SK-N-SH (cell line): ENCODE data around the gene MEIS2. TPM values are rescaled to one million over a fixed set of nuclear protein-coding genes. Genes with fewer than 3 reads are reported as not detected.

Experiments used
- CTCF ChIA-PET: fragments of 300-600, 350-600 bp; formaldehyde crosslinking; extraction: SDS; loops from one replicate; lab custom pipeline; 2021; lab: Yijun Ruan, JAX
- POLR2A ChIA-PET: fragments of 350-600 bp; sonication (Branson Sonifier 250); formaldehyde crosslinking; extraction: SDS; loops from one replicate; lab custom pipeline; 2020; ENCODE audit warnings: antibody characterized with exemption, inconsistent platforms; lab: Yijun Ruan, JAX
- DNase-seq: peaks from one replicate; pipeline ENCODE4 v3.0.0; 2012
- H2AFZ ChIP-seq: fragments of 200-600 bp; sonication (generic); 2 replicates; pipeline ENCODE4 v1.8.1; 2016; ENCODE audit warnings: antibody characterized with exemption, mild to moderate bottlenecking, low read depth
- H3F3A ChIP-seq: fragments of 200-600 bp; sonication (generic); replicated peaks from 2 replicates; pipeline ENCODE3; 2016; ENCODE audit warnings: antibody characterized with exemption, mild to moderate bottlenecking; ENCODE audit not compliant: insufficient read depth
- H3K27ac ChIP-seq, 2 experiments: fragments of 200-500 bp in 1 of 2; fragments of 200-600 bp in 1 of 2; sonication (Bioruptor generic) in 1 of 2; sonication (generic), shearing (Covaris generic) in 1 of 2; 2 replicates each; pipeline versions ENCODE4 v1.5.1 to v1.6.1; 2014 to 2016; ENCODE audit warnings: low read depth in 2 of 2, inconsistent platforms in 1 of 2, low read length in 1 of 2, mild to moderate bottlenecking in 1 of 2, mixed read lengths in 1 of 2
- H3K27me3 ChIP-seq: fragments of 200-600 bp; sonication (generic), shearing (Covaris generic); 2 replicates; pipeline ENCODE4 v1.6.1; 2016; ENCODE audit warnings: mixed run types; ENCODE audit not compliant: insufficient read depth
- H3K36me3 ChIP-seq, 2 experiments: fragments of 200-500 bp in 1 of 2; fragments of 200-600 bp in 1 of 2; sonication (Bioruptor generic) in 1 of 2; sonication (generic) in 1 of 2; replicated peaks in 1 of 2; 2 replicates each; pipeline versions ENCODE3 to v1.5.1; 2014 to 2016; ENCODE audit warnings: low read length in 1 of 2, mild to moderate bottlenecking in 1 of 2; ENCODE audit not compliant: insufficient read depth in 2 of 2, control insufficient read depth in 1 of 2
- H3K4me1 ChIP-seq, 2 experiments: fragments of 200-500 bp in 1 of 2; fragments of 200-600 bp in 1 of 2; sonication (Bioruptor generic) in 1 of 2; sonication (generic), shearing (Covaris generic) in 1 of 2; 2 replicates each; pipeline versions ENCODE4 v1.5.1 to v1.6.1; 2014 to 2016; ENCODE audit warnings: low read depth in 1 of 2, low read length in 1 of 2, mixed run types in 1 of 2; ENCODE audit not compliant: insufficient read depth in 2 of 2, control insufficient read depth in 1 of 2
- H3K4me2 ChIP-seq: fragments of 200-600 bp; sonication (generic), shearing (Covaris generic); 2 replicates; pipeline ENCODE4 v1.6.1; 2017; ENCODE audit warnings: mixed run types
- H3K4me3 ChIP-seq, 2 experiments: fragments of 200-500 bp in 1 of 2; fragments of 200-600 bp in 1 of 2; sonication (Bioruptor generic) in 1 of 2; sonication (generic), shearing (Covaris generic) in 1 of 2; 2 replicates each; pipeline versions ENCODE4 v1.5.1 to v1.8.1; 2014 to 2016; ENCODE audit warnings: low read depth in 2 of 2, inconsistent platforms in 1 of 2, low read length in 1 of 2, mild to moderate bottlenecking in 1 of 2, mixed read lengths in 1 of 2, moderate library complexity in 1 of 2
- H3K79me2 ChIP-seq: fragments of 200-600 bp; sonication (generic); 2 replicates; pipeline ENCODE4 v1.8.1; 2017; ENCODE audit warnings: mild to moderate bottlenecking; ENCODE audit not compliant: insufficient read depth
- H3K9ac ChIP-seq: fragments of 200-600 bp; sonication (generic); 2 replicates; pipeline ENCODE4 v1.6.1; 2017; ENCODE audit warnings: mixed run types
- H3K9me2 ChIP-seq: fragments of 200-600 bp; sonication (generic); 2 replicates; pipeline ENCODE4 v1.6.1; 2017; ENCODE audit warnings: mixed run types
- H3K9me3 ChIP-seq: fragments of 200-600 bp; sonication (generic); 2 replicates; pipeline ENCODE4 v1.6.1; 2017; ENCODE audit warnings: mixed run types, mild to moderate bottlenecking, moderate library complexity
- H4K20me1 ChIP-seq: fragments of 200-600 bp; sonication (generic); 2 replicates; pipeline ENCODE4 v1.6.1; 2017; ENCODE audit warnings: mild to moderate bottlenecking, mixed run types; ENCODE audit not compliant: insufficient read depth
- CTCF ChIP-seq: fragments of 200-600 bp; sonication (generic); IDR thresholded peaks from 2 replicates; pipeline ENCODE4 v1.6.1; 2017; ENCODE audit warnings: antibody characterized with exemption, mild to moderate bottlenecking, moderate library complexity
- ELF1 ChIP-seq: IDR thresholded peaks from 2 replicates; pipeline ENCODE4 v1.4.0; 2012
- GATA2 ChIP-seq: sonication (generic); formaldehyde crosslinking; IDR thresholded peaks from 2 replicates; pipeline ENCODE4 v1.5.0; 2020; ENCODE audit warnings: mild to moderate bottlenecking, missing genetic modification reagents
- IRF3 ChIP-seq: fragments of 150-350 bp; IDR thresholded peaks from 2 replicates; pipeline ENCODE4 v1.6.1; 2016; ENCODE audit warnings: mild to moderate bottlenecking, low read depth, low read length
- JUND ChIP-seq: IDR thresholded peaks from 2 replicates; pipeline ENCODE4 v1.4.0; 2012
- MEF2A ChIP-seq: IDR thresholded peaks from 2 replicates; pipeline ENCODE4 v1.4.0; 2012; ENCODE audit warnings: low read depth, borderline replicate concordance
- MXI1 ChIP-seq: IDR thresholded peaks from 2 replicates; pipeline ENCODE4 v1.6.1; 2012; ENCODE audit warnings: mild to moderate bottlenecking, low read depth, low read length, improper control_type of control experiment
- PBX3 ChIP-seq: IDR thresholded peaks from 2 replicates; pipeline ENCODE4; 2012
- POLR2AphosphoS5 ChIP-seq: IDR thresholded peaks from 2 replicates; pipeline ENCODE4 v1.6.1; 2012; ENCODE audit warnings: low read depth, low read length
- RAD21 ChIP-seq: IDR thresholded peaks from 2 replicates; pipeline ENCODE4 v1.6.1; 2012; ENCODE audit warnings: mild to moderate bottlenecking, low read length
- RCOR1 ChIP-seq: fragments of 150-350 bp; IDR thresholded peaks from 2 replicates; pipeline ENCODE4 v1.6.1; 2017; ENCODE audit warnings: antibody characterized with exemption, low read length
- RFX5 ChIP-seq: IDR thresholded peaks from 2 replicates; pipeline ENCODE4 v1.6.1; 2012; ENCODE audit warnings: mild to moderate bottlenecking, improper control_type of control experiment, low read length
- SIN3A ChIP-seq: IDR thresholded peaks from 2 replicates; pipeline ENCODE4 v1.6.1; 2012; ENCODE audit warnings: low read depth, mild to moderate bottlenecking, low read length, moderate library complexity, borderline replicate concordance
- SMC3 ChIP-seq: IDR thresholded peaks from 2 replicates; pipeline ENCODE4 v1.6.1; 2012; ENCODE audit warnings: low read depth, low read length, improper control_type of control experiment
- TCF12 ChIP-seq: IDR thresholded peaks from 2 replicates; pipeline ENCODE4 v1.4.0; 2012
- TEAD4 ChIP-seq: IDR thresholded peaks from 2 replicates; pipeline ENCODE4 v1.4.0; 2012; ENCODE audit warnings: mild to moderate bottlenecking, borderline replicate concordance; ENCODE audit not compliant: insufficient read depth
- YY1 ChIP-seq: IDR thresholded peaks from 2 replicates; pipeline ENCODE4 v1.4.0; 2012; ENCODE audit warnings: low read depth, mild to moderate bottlenecking
- WGBS: methylation state at CpG from one replicate; pipeline ENCODE4 v1.1.6; 2017; ENCODE audit warnings: low lambda C conversion rate; 5-methylcytosine and 5-hydroxymethylcytosine counted together
- polyA plus RNA-seq, 3 experiments: library from polyadenylated mRNA; depleted of rRNA; stranded (reverse); fragments of >200 nt; gene quantifications; 2 replicates each; pipeline ENCODE4 v1.2.3, GENCODE V29; 2012
- TF ChIP-seq, protein P1 (sequence below): IDR thresholded peaks from 2 replicates; pipeline ENCODE4 v1.4.0; 2012; ENCODE audit warnings: low read depth, borderline replicate concordance
- TF ChIP-seq, protein P2 (sequence below): IDR thresholded peaks from 2 replicates; pipeline ENCODE4 v1.4.0; 2012; ENCODE audit warnings: low read depth
- TF ChIP-seq, protein P3 (sequence below): IDR thresholded peaks from 2 replicates; pipeline ENCODE4 v1.6.1; 2012; ENCODE audit warnings: mild to moderate bottlenecking, low read depth, low read length, moderate library complexity

MEIS2 gene
- polyA plus RNA-seq, 1 of the 3 experiments (the other 2 are of a cell fraction), result 146 TPM

GRCh38 chr15:36944442-36944841 is 155.9 kb downstream of the MEIS2 start (continued):
- TF ChIP-seq CTCF, result no peak
- TF ChIP-seq, protein P1, sequence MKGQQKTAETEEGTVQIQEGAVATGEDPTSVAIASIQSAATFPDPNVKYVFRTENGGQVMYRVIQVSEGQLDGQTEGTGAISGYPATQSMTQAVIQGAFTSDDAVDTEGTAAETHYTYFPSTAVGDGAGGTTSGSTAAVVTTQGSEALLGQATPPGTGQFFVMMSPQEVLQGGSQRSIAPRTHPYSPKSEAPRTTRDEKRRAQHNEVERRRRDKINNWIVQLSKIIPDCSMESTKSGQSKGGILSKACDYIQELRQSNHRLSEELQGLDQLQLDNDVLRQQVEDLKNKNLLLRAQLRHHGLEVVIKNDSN, result no peak
- TF ChIP-seq POLR2AphosphoS5, result no peak
- TF ChIP-seq, protein P2, sequence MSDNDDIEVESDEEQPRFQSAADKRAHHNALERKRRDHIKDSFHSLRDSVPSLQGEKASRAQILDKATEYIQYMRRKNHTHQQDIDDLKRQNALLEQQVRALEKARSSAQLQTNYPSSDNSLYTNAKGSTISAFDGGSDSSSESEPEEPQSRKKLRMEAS, result no peak
- TF ChIP-seq JUND, result no peak
- no peak for TF ChIP-seq GATA2 (CRISPR knock-in tag)
- TF ChIP-seq SIN3A, result no peak
- TF ChIP-seq IRF3, result no peak
- TF ChIP-seq RAD21, result no peak
- TF ChIP-seq ELF1, result no peak

- peaks cover 5% of the 10 kb centered on the region; the same call in 1 of the 2 replicates for H4K20me1 ChIP-seq
- H3K9me3 ChIP-seq, result no peaks in the 10 kb centered on the region
- no peak overlapping the region for H3K4me2 ChIP-seq
- peaks cover 53% of the 10 kb centered on the region for H3K79me2 ChIP-seq
- H2AFZ ChIP-seq, result no peak overlapping the region
- peaks cover 0 to 28% of the 10 kb centered on the region in 2 experiments; a peak in 2 of 4 replicates for H3K4me1 ChIP-seq
- peaks cover 5% of the 10 kb centered on the region for H3F3A ChIP-seq
- H3K9ac ChIP-seq, result no peak overlapping the region
- CTCF ChIA-PET, result no interaction called here
- POLR2A ChIA-PET, result no interaction called here
- no peaks in the 10 kb centered on the region for H3K27me3 ChIP-seq
- H3K4me3 ChIP-seq, result no peak overlapping the region
- H3K36me3 ChIP-seq, result peaks cover 84 to 100% of the 10 kb centered on the region in 2 experiments
- WGBS, result 97% methylated on average over 6 of the region's 6 CpGs
- H3K27ac ChIP-seq, result peak overlapping the region in 1 of 2 experiments; percentile 50; a peak in 2 of 4 replicates
- H3K9me2 ChIP-seq, result no peaks in the 10 kb centered on the region
- DNase-seq, result no peak
- TF ChIP-seq, protein P3, sequence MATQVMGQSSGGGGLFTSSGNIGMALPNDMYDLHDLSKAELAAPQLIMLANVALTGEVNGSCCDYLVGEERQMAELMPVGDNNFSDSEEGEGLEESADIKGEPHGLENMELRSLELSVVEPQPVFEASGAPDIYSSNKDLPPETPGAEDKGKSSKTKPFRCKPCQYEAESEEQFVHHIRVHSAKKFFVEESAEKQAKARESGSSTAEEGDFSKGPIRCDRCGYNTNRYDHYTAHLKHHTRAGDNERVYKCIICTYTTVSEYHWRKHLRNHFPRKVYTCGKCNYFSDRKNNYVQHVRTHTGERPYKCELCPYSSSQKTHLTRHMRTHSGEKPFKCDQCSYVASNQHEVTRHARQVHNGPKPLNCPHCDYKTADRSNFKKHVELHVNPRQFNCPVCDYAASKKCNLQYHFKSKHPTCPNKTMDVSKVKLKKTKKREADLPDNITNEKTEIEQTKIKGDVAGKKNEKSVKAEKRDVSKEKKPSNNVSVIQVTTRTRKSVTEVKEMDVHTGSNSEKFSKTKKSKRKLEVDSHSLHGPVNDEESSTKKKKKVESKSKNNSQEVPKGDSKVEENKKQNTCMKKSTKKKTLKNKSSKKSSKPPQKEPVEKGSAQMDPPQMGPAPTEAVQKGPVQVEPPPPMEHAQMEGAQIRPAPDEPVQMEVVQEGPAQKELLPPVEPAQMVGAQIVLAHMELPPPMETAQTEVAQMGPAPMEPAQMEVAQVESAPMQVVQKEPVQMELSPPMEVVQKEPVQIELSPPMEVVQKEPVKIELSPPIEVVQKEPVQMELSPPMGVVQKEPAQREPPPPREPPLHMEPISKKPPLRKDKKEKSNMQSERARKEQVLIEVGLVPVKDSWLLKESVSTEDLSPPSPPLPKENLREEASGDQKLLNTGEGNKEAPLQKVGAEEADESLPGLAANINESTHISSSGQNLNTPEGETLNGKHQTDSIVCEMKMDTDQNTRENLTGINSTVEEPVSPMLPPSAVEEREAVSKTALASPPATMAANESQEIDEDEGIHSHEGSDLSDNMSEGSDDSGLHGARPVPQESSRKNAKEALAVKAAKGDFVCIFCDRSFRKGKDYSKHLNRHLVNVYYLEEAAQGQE, result no peak
- TF ChIP-seq SMC3 (no peak), RFX5 (no peak), RAD21 (no peak), RCOR1 (no peak), TEAD4 (no peak), PBX3 (no peak), YY1 (no peak), TCF12 (no peak), MEF2A (no peak), MXI1 (no peak), SIN3A (no peak)
- TF ChIP-seq, protein P2, result no peak
Observed at GRCh38 chr15:36943508-36944361, 156.6 kb downstream of the MEIS2 start.
